ENCODE results near the gene SNCAIP.

Gene SNCAIP

DNA sequence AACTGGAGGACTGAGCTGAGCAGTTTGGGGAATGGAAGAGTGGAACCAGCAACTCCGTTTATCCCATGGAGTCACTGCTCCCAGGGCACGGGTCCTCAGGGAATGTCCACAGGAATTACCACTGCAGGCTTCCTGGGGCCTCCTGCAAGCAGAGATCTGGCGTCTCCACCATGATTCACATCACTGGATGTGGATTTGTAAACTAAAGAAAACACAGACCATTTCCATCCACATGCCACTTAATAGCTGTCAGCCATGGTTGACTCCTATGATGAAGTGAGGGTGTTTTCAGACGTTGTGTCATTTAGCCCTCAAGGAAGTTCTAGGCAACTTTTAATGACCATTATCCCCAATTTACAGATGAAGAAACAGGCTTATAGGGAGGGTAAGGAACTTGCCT lies 30.2 kb downstream of the SNCAIP start:
- Histone ChIP-seq H3K36me3 (ENCODE audit: low read length) (no peaks in the 10 kb centered on the region), H3K79me2 (ENCODE audit: insufficient read depth, low read length) (no peaks in the 10 kb centered on the region), H3K9ac (ENCODE audit: low read length) (no peak overlapping the region), H3K4me2 (ENCODE audit: low read depth, low read length, poor library complexity, severe bottlenecking) (no peak overlapping the region), H3K27me3 (ENCODE audit: low read length) (no peaks in the 10 kb centered on the region), H4K20me1 (ENCODE audit: low read depth, low read length) (no peaks in the 10 kb centered on the region), H3K9me3 (ENCODE audit: insufficient read depth, low read length) (no peaks in the 10 kb centered on the region), H3K9me2 (replicated peaks; ENCODE audit: insufficient read depth, low read length) (no peaks in the 10 kb centered on the region), H3K27ac (ENCODE audit: low read depth, low read length) (no peak overlapping the region), H3F3A (ENCODE audit: insufficient read depth) (no peaks in the 10 kb centered on the region), H3K4me3 (ENCODE audit: insufficient read depth, low read length, poor library complexity, severe bottlenecking) (no peak overlapping the region), H2AFZ (ENCODE audit: low read depth, low read length, severe bottlenecking) (no peak overlapping the region)
- TF ChIP-seq, protein P1, sequence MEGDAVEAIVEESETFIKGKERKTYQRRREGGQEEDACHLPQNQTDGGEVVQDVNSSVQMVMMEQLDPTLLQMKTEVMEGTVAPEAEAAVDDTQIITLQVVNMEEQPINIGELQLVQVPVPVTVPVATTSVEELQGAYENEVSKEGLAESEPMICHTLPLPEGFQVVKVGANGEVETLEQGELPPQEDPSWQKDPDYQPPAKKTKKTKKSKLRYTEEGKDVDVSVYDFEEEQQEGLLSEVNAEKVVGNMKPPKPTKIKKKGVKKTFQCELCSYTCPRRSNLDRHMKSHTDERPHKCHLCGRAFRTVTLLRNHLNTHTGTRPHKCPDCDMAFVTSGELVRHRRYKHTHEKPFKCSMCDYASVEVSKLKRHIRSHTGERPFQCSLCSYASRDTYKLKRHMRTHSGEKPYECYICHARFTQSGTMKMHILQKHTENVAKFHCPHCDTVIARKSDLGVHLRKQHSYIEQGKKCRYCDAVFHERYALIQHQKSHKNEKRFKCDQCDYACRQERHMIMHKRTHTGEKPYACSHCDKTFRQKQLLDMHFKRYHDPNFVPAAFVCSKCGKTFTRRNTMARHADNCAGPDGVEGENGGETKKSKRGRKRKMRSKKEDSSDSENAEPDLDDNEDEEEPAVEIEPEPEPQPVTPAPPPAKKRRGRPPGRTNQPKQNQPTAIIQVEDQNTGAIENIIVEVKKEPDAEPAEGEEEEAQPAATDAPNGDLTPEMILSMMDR (IDR thresholded peaks at IDR 0.05; ENCODE audit: insufficient read depth, low read length, poor library complexity, severe bottlenecking), result no peak
- TF ChIP-seq EZH2phosphoT487 (conservative IDR thresholded peaks at IDR 0.05; ENCODE audit: low read length), result no peak

DNA sequence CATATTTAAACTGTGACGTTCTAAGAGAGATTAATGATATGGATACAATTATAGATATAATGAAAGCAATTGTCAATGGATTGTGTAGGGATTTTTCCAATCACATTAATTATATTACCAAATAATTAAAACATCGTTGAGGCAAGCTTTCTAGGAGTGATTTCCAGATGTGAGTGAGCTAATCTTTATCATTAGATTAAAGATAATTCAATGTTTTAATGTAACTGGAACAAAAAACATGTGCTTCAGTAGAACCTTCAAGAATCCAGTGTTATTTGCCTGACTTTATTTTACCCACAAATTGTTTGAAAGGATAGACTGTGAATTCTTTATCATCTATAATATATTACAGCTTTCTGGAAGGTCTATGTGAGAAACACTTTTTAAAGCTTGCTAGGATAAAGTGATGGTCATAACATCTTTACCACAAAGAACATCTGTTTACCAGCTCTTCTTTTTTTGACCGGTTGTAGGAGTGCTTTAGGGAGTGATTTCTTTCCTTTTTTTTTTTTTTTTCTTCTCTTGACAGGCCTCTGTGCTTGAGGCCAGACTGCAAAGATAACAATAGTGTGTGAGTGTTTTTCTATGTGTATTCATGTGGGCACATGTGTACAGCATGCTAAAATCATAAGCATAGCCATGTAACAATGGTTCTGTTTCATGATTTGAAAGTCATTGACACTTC lies 35.0 kb downstream of the SNCAIP start:
- Histone ChIP-seq H3K9me2 (replicated peaks; ENCODE audit: insufficient read depth, low read length) (no peaks in the 10 kb centered on the region), H3K9ac (ENCODE audit: low read length) (no peak overlapping the region), H3F3A (ENCODE audit: insufficient read depth) (no peaks in the 10 kb centered on the region), H4K20me1 (ENCODE audit: low read depth, low read length) (no peaks in the 10 kb centered on the region), H3K27ac (ENCODE audit: low read depth, low read length) (no peak overlapping the region), H3K27me3 (ENCODE audit: low read length) (no peaks in the 10 kb centered on the region), H2AFZ (ENCODE audit: low read depth, low read length, severe bottlenecking) (no peak overlapping the region), H3K79me2 (ENCODE audit: insufficient read depth, low read length) (no peaks in the 10 kb centered on the region), H3K4me3 (ENCODE audit: insufficient read depth, low read length, poor library complexity, severe bottlenecking) (no peak overlapping the region), H3K9me3 (ENCODE audit: insufficient read depth, low read length) (no peaks in the 10 kb centered on the region), H3K36me3 (ENCODE audit: low read length) (no peaks in the 10 kb centered on the region), H3K4me2 (ENCODE audit: low read depth, low read length, poor library complexity, severe bottlenecking) (no peak overlapping the region)
- TF ChIP-seq EZH2phosphoT487 (conservative IDR thresholded peaks at IDR 0.05; ENCODE audit: low read length), result no peak
- TF ChIP-seq, protein P1 (IDR thresholded peaks at IDR 0.05; ENCODE audit: insufficient read depth, low read length, poor library complexity, severe bottlenecking), result no peak

DNA sequence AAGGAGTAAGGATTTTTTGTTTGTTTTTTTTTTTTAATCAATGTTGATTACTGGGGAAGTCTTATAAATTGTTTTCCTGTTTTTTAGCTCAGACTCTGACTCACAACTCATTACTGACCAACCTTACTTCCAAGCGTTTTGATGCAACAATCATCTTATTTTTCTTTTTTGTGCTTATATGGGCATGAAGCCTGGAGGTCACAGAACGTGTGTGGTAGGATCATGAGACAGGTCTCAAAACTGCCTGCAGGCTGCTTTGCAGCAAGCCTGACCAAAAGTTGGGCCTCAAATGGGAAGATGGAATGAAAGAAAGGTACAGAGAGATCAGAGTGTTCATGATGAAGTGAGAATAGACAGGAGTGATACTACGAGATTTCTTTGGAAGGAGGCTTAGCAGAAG lies 38.5 kb downstream of the SNCAIP start:
- no peak overlapping the region for H3K9ac ChIP-seq (ENCODE audit: low read length)
- no peak overlapping the region for H3K4me3 ChIP-seq (ENCODE audit: insufficient read depth, low read length, poor library complexity, severe bottlenecking)
- H3K79me2 ChIP-seq (ENCODE audit: insufficient read depth, low read length), result no peaks in the 10 kb centered on the region
- H3K9me2 ChIP-seq (replicated peaks; ENCODE audit: insufficient read depth, low read length), result no peaks in the 10 kb centered on the region
- no peaks in the 10 kb centered on the region for H4K20me1 ChIP-seq (ENCODE audit: low read depth, low read length)
- no peaks in the 10 kb centered on the region for H3K9me3 ChIP-seq (ENCODE audit: insufficient read depth, low read length)
- H3K27me3 ChIP-seq (ENCODE audit: low read length), result no peaks in the 10 kb centered on the region
- no peak overlapping the region for H3K4me2 ChIP-seq (ENCODE audit: low read depth, low read length, poor library complexity, severe bottlenecking)
- no peaks in the 10 kb centered on the region for H3K36me3 ChIP-seq (ENCODE audit: low read length)
- H3K27ac ChIP-seq (ENCODE audit: low read depth, low read length), result no peak overlapping the region
- no peak overlapping the region for H2AFZ ChIP-seq (ENCODE audit: low read depth, low read length, severe bottlenecking)
- TF ChIP-seq, protein P1 (IDR thresholded peaks at IDR 0.05; ENCODE audit: insufficient read depth, low read length, poor library complexity, severe bottlenecking), result no peak
- TF ChIP-seq EZH2phosphoT487 (conservative IDR thresholded peaks at IDR 0.05; ENCODE audit: low read length), result no peak
- no peaks in the 10 kb centered on the region for H3F3A ChIP-seq (ENCODE audit: insufficient read depth)
